BE2C (cell line): ENCODE data around the gene NKX3-2.

Experiments
- DNase-seq: peaks from one replicate; pipeline ENCODE4 v3.0.0-alpha.2; 2020
- H3K27me3 ChIP-seq: fragments of 250-450 bp; sonication (Bioruptor Pico); 2 replicates; pipeline ENCODE4 v1.5.1; 2020; ENCODE audit warnings: mild to moderate bottlenecking
- H3K36me3 ChIP-seq: fragments of 250-450 bp; sonication (Bioruptor Pico); 2 replicates; pipeline ENCODE4 v1.5.1; 2020; ENCODE audit warnings: mild to moderate bottlenecking
- H3K4me1 ChIP-seq: fragments of 250-450 bp; sonication (Bioruptor Pico); 2 replicates; pipeline ENCODE4 v1.5.1; 2020
- H3K4me3 ChIP-seq: 2 replicates; pipeline ENCODE4 v1.5.1; 2011; ENCODE audit warnings: low read depth, low read length
- H3K9me3 ChIP-seq: fragments of 250-450 bp; sonication (Bioruptor Pico); 2 replicates; pipeline ENCODE4 v1.5.1; 2020
- CTCF ChIP-seq: IDR thresholded peaks from 2 replicates; pipeline ENCODE4 v1.5.1; 2012; ENCODE audit warnings: mild to moderate bottlenecking, low read depth, low read length

The NKX3-2 gene

GRCh38 chr4:13492747-13493146 lies 51.6 kb downstream of the NKX3-2 start:
- no peak for TF ChIP-seq CTCF
- Histone ChIP-seq H3K9me3 (no peaks in the 10 kb centered on the region), H3K4me1 (no peaks in the 10 kb centered on the region), H3K36me3 (no peaks in the 10 kb centered on the region), H3K27me3 (peaks cover 9% of the 10 kb centered on the region; the same call in 1 of the 2 replicates), H3K4me3 (no peak overlapping the region)
- DNase-seq: no peak
